ENCODE measurements around the gene ERI3. TPM values are rescaled to one million over a fixed set of nuclear protein-coding genes. Genes with fewer than 3 reads are reported as not detected.

Gene ERI3
- total RNA-seq, 4 donors from 2014 or later, result 27.0 to 35.1 (median 31.8) TPM

GRCh38 chr1:44348061-44348485, 7.0 kb downstream of the ERI3 start:
- no peaks in the 10 kb centered on the region for H3K9me3 ChIP-seq
- H3K27ac ChIP-seq, result peak overlapping the region in 2 of 4 donors; percentile 16 to 36
- intact Hi-C loops (cut with DNase I), result no loop called here
- 78 to 85% methylated on average over 4 of the region's 4 CpGs for WGBS, 2 donors
- H3K36me3 ChIP-seq, result no peaks in the 10 kb centered on the region
- TF ChIP-seq, protein P1, sequence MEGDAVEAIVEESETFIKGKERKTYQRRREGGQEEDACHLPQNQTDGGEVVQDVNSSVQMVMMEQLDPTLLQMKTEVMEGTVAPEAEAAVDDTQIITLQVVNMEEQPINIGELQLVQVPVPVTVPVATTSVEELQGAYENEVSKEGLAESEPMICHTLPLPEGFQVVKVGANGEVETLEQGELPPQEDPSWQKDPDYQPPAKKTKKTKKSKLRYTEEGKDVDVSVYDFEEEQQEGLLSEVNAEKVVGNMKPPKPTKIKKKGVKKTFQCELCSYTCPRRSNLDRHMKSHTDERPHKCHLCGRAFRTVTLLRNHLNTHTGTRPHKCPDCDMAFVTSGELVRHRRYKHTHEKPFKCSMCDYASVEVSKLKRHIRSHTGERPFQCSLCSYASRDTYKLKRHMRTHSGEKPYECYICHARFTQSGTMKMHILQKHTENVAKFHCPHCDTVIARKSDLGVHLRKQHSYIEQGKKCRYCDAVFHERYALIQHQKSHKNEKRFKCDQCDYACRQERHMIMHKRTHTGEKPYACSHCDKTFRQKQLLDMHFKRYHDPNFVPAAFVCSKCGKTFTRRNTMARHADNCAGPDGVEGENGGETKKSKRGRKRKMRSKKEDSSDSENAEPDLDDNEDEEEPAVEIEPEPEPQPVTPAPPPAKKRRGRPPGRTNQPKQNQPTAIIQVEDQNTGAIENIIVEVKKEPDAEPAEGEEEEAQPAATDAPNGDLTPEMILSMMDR (IDR thresholded peaks at IDR 0.05), result no peak
- TF ChIP-seq POLR2A (IDR thresholded peaks at IDR 0.05), result no peak
- H3K4me1 ChIP-seq, result peaks cover 0 to 30% (median 2%) of the 10 kb centered on the region in 3 donors
- no peak for DNase-seq
- no peaks in the 10 kb centered on the region for H3K27me3 ChIP-seq
- H3K4me3 ChIP-seq, result no peak overlapping the region

GRCh38 chr1:44347280-44347679, 7.8 kb downstream of the ERI3 start:
- Histone ChIP-seq H3K27ac (peak overlapping the region in 2 of 4 donors; percentile 36 to 44), H3K9me3 (no peaks in the 10 kb centered on the region), H3K36me3 (no peaks in the 10 kb centered on the region), H3K4me1 (peaks cover 0 to 24% (median 0%) of the 10 kb centered on the region in 3 donors), H3K27me3 (no peaks in the 10 kb centered on the region), H3K4me3 (no peak overlapping the region)
- intact Hi-C loops (cut with DNase I), result no loop called here
- TF ChIP-seq, protein P1 (IDR thresholded peaks at IDR 0.05), result no peak
- TF ChIP-seq POLR2A (IDR thresholded peaks at IDR 0.05), result no peak
- no peak for DNase-seq
- 50 to 64% methylated on average over 4 of the region's 4 CpGs for WGBS, 2 donors

DNA sequence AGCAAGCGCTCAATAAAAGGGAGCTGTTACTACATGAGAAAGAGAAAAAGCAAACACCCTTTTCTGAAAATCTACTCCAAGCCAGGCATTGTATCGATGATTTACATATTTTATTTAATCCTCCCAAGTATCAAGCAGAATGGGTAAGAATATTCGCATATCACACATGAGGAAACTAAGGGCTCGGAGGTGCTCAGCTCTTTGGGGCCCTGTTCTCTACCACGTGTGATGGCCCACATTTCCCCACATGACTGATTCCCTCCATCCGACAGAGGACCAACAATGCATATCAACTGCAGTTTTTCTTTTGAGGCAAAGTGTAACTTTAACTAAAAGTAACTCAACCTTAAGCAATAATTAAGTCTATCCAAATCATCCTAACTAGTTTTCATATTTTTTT, 8.2 kb downstream of the ERI3 start:
- Histone ChIP-seq H3K9me3 (no peaks in the 10 kb centered on the region), H3K36me3 (peaks cover 0 to 3% (median 0%) of the 10 kb centered on the region in 3 donors), H3K4me1 (peaks cover 0 to 24% (median 0%) of the 10 kb centered on the region in 3 donors), H3K27ac (peak overlapping the region in 1 of 4 donors; percentile 44), H3K4me3 (no peak overlapping the region), H3K27me3 (no peaks in the 10 kb centered on the region)
- DNase-seq, result no peak
- no peak for TF ChIP-seq POLR2A (IDR thresholded peaks at IDR 0.05)
- TF ChIP-seq, protein P1 (IDR thresholded peaks at IDR 0.05), result no peak
- intact Hi-C loops (cut with DNase I), result no loop called here
- 84 to 87% methylated on average over 6 of the region's 6 CpGs for WGBS, 2 donors

DNA sequence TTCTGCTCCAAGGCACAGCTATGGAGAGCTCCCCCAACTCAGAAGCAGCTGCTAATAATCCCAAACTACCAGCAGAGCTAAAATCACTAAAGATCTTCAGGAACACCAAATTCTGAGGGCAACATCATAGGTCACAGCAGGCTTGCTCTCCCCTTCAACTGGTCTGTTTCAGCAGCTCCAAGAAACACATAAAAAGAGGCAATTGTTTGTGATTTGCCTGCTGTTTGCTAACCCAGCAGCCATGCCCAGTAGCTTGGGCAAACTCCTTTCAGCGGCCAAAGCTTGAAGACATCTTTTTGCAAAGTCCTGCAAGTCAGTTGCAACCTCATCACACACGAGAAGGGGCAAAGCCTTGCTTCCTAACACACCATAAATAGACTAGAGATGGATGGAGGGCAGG, 8.9 kb downstream of the ERI3 start:
- H3K27ac ChIP-seq, result peak overlapping the region in 2 of 4 donors; percentile 26 to 44
- peaks cover 0 to 10% (median 0%) of the 10 kb centered on the region in 3 donors for H3K36me3 ChIP-seq
- 71% methylated on average over 2 of the region's 2 CpGs for WGBS, 2 donors
- no peaks in the 10 kb centered on the region for H3K27me3 ChIP-seq
- H3K4me3 ChIP-seq, result no peak overlapping the region
- TF ChIP-seq, protein P1 (IDR thresholded peaks at IDR 0.05), result no peak
- no peak for TF ChIP-seq POLR2A (IDR thresholded peaks at IDR 0.05)
- intact Hi-C loops (cut with DNase I), result no loop called here
- H3K9me3 ChIP-seq, result no peaks in the 10 kb centered on the region
- peaks cover 0 to 24% (median 0%) of the 10 kb centered on the region in 3 donors for H3K4me1 ChIP-seq
- no peak for DNase-seq

GRCh38 chr1:44345187-44345775, 9.8 kb downstream of the ERI3 start:
- H3K36me3 ChIP-seq, result peaks cover 0 to 12% (median 0%) of the 10 kb centered on the region in 3 donors
- no peak for DNase-seq
- no peak for TF ChIP-seq POLR2A (IDR thresholded peaks at IDR 0.05)
- TF ChIP-seq, protein P1 (IDR thresholded peaks at IDR 0.05), result no peak
- no peaks in the 10 kb centered on the region for H3K9me3 ChIP-seq
- intact Hi-C loops (cut with DNase I), result no loop called here
- H3K4me1 ChIP-seq, result peaks cover 0 to 24% (median 0%) of the 10 kb centered on the region in 3 donors
- no peak overlapping the region for H3K27ac ChIP-seq
- H3K27me3 ChIP-seq, result no peaks in the 10 kb centered on the region
- no peak overlapping the region for H3K4me3 ChIP-seq
